Measurements from ENCODE around the gene KCNK15.

DNA sequence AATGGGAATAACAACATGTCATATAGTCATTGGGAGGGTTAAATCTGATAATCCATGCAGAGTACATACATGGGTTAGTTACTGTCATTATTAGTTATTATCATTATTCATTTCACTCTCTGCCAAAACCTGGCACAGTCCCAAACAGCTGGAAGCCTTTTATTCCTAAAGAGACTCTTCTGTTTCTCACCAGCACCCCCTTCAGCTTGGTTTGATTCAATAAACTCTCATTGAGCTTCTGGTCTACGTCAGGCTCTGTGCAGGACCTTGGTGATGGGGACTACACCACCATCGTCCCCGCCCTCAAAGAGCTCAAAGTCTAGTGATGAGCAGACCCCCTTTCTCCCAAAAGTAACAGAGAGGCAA is 2.3 kb downstream of the KCNK15 start:
- TF ChIP-seq, protein P1, sequence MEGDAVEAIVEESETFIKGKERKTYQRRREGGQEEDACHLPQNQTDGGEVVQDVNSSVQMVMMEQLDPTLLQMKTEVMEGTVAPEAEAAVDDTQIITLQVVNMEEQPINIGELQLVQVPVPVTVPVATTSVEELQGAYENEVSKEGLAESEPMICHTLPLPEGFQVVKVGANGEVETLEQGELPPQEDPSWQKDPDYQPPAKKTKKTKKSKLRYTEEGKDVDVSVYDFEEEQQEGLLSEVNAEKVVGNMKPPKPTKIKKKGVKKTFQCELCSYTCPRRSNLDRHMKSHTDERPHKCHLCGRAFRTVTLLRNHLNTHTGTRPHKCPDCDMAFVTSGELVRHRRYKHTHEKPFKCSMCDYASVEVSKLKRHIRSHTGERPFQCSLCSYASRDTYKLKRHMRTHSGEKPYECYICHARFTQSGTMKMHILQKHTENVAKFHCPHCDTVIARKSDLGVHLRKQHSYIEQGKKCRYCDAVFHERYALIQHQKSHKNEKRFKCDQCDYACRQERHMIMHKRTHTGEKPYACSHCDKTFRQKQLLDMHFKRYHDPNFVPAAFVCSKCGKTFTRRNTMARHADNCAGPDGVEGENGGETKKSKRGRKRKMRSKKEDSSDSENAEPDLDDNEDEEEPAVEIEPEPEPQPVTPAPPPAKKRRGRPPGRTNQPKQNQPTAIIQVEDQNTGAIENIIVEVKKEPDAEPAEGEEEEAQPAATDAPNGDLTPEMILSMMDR (IDR thresholded peaks at IDR 0.05): no peak
- TF ChIP-seq POLR2AphosphoS5 (IDR thresholded peaks at IDR 0.05): no peak
